SK-N-SH (cell line): ENCODE results near the gene ANO2. TPM values are rescaled to one million over a fixed set of nuclear protein-coding genes. Genes with fewer than 3 reads are reported as not detected.

Experiments
- CTCF ChIA-PET: fragments of 300-600, 350-600 bp; formaldehyde crosslinking; extraction: SDS; loops from one replicate; lab custom pipeline; 2021; lab: Yijun Ruan, JAX
- POLR2A ChIA-PET: fragments of 350-600 bp; sonication (Branson Sonifier 250); formaldehyde crosslinking; extraction: SDS; loops from one replicate; lab custom pipeline; 2020; ENCODE audit warnings: antibody characterized with exemption, inconsistent platforms; lab: Yijun Ruan, JAX
- DNase-seq: peaks from one replicate; pipeline ENCODE4 v3.0.0; 2012
- H2AFZ ChIP-seq: fragments of 200-600 bp; sonication (generic); 2 replicates; pipeline ENCODE4 v1.8.1; 2016; ENCODE audit warnings: antibody characterized with exemption, mild to moderate bottlenecking, low read depth
- H3F3A ChIP-seq: fragments of 200-600 bp; sonication (generic); replicated peaks from 2 replicates; pipeline ENCODE3; 2016; ENCODE audit warnings: antibody characterized with exemption, mild to moderate bottlenecking; ENCODE audit not compliant: insufficient read depth
- H3K27ac ChIP-seq, 2 experiments: fragments of 200-500 bp in 1 of 2; fragments of 200-600 bp in 1 of 2; sonication (Bioruptor generic) in 1 of 2; sonication (generic), shearing (Covaris generic) in 1 of 2; 2 replicates each; pipeline versions ENCODE4 v1.5.1 to v1.6.1; 2014 to 2016; ENCODE audit warnings: low read depth in 2 of 2, inconsistent platforms in 1 of 2, low read length in 1 of 2, mild to moderate bottlenecking in 1 of 2, mixed read lengths in 1 of 2
- H3K27me3 ChIP-seq: fragments of 200-600 bp; sonication (generic), shearing (Covaris generic); 2 replicates; pipeline ENCODE4 v1.6.1; 2016; ENCODE audit warnings: mixed run types; ENCODE audit not compliant: insufficient read depth
- H3K36me3 ChIP-seq, 2 experiments: fragments of 200-500 bp in 1 of 2; fragments of 200-600 bp in 1 of 2; sonication (Bioruptor generic) in 1 of 2; sonication (generic) in 1 of 2; replicated peaks in 1 of 2; 2 replicates each; pipeline versions ENCODE3 to v1.5.1; 2014 to 2016; ENCODE audit warnings: low read length in 1 of 2, mild to moderate bottlenecking in 1 of 2; ENCODE audit not compliant: insufficient read depth in 2 of 2, control insufficient read depth in 1 of 2
- H3K4me1 ChIP-seq, 2 experiments: fragments of 200-500 bp in 1 of 2; fragments of 200-600 bp in 1 of 2; sonication (Bioruptor generic) in 1 of 2; sonication (generic), shearing (Covaris generic) in 1 of 2; 2 replicates each; pipeline versions ENCODE4 v1.5.1 to v1.6.1; 2014 to 2016; ENCODE audit warnings: low read depth in 1 of 2, low read length in 1 of 2, mixed run types in 1 of 2; ENCODE audit not compliant: insufficient read depth in 2 of 2, control insufficient read depth in 1 of 2
- H3K4me2 ChIP-seq: fragments of 200-600 bp; sonication (generic), shearing (Covaris generic); 2 replicates; pipeline ENCODE4 v1.6.1; 2017; ENCODE audit warnings: mixed run types
- H3K4me3 ChIP-seq, 2 experiments: fragments of 200-500 bp in 1 of 2; fragments of 200-600 bp in 1 of 2; sonication (Bioruptor generic) in 1 of 2; sonication (generic), shearing (Covaris generic) in 1 of 2; 2 replicates each; pipeline versions ENCODE4 v1.5.1 to v1.8.1; 2014 to 2016; ENCODE audit warnings: low read depth in 2 of 2, inconsistent platforms in 1 of 2, low read length in 1 of 2, mild to moderate bottlenecking in 1 of 2, mixed read lengths in 1 of 2, moderate library complexity in 1 of 2
- H3K79me2 ChIP-seq: fragments of 200-600 bp; sonication (generic); 2 replicates; pipeline ENCODE4 v1.8.1; 2017; ENCODE audit warnings: mild to moderate bottlenecking; ENCODE audit not compliant: insufficient read depth
- H3K9ac ChIP-seq: fragments of 200-600 bp; sonication (generic); 2 replicates; pipeline ENCODE4 v1.6.1; 2017; ENCODE audit warnings: mixed run types
- H3K9me2 ChIP-seq: fragments of 200-600 bp; sonication (generic); 2 replicates; pipeline ENCODE4 v1.6.1; 2017; ENCODE audit warnings: mixed run types
- H3K9me3 ChIP-seq: fragments of 200-600 bp; sonication (generic); 2 replicates; pipeline ENCODE4 v1.6.1; 2017; ENCODE audit warnings: mixed run types, mild to moderate bottlenecking, moderate library complexity
- H4K20me1 ChIP-seq: fragments of 200-600 bp; sonication (generic); 2 replicates; pipeline ENCODE4 v1.6.1; 2017; ENCODE audit warnings: mild to moderate bottlenecking, mixed run types; ENCODE audit not compliant: insufficient read depth
- CHD2 ChIP-seq: fragments of 150-350 bp; IDR thresholded peaks from 2 replicates; pipeline ENCODE4 v1.6.1; 2018; ENCODE audit warnings: low read length; ENCODE audit not compliant: partially characterized antibody
- EZH2phosphoT487 ChIP-seq: fragments of 200-600 bp; sonication (generic); IDR thresholded peaks from 2 replicates; pipeline ENCODE4 v1.6.1; 2017; ENCODE audit warnings: low read depth, mixed run types, mild to moderate bottlenecking, antibody characterized with exemption, moderate library complexity, borderline replicate concordance
- FOSL2 ChIP-seq: IDR thresholded peaks from 2 replicates; pipeline ENCODE4 v1.4.0; 2012; ENCODE audit warnings: low read depth, mild to moderate bottlenecking, moderate library complexity, borderline replicate concordance
- FOXJ3 ChIP-seq: sonication (generic); formaldehyde crosslinking; IDR thresholded peaks from 2 replicates; pipeline ENCODE4 v1.5.1; 2020; ENCODE audit warnings: mild to moderate bottlenecking, missing genetic modification reagents
- GABPA ChIP-seq: IDR thresholded peaks from 2 replicates; pipeline ENCODE4 v1.4.0; 2012; ENCODE audit warnings: low read depth, mild to moderate bottlenecking
- JUND ChIP-seq: IDR thresholded peaks from 2 replicates; pipeline ENCODE4 v1.4.0; 2012
- MEF2A ChIP-seq: IDR thresholded peaks from 2 replicates; pipeline ENCODE4 v1.4.0; 2012; ENCODE audit warnings: low read depth, borderline replicate concordance
- MXI1 ChIP-seq: IDR thresholded peaks from 2 replicates; pipeline ENCODE4 v1.6.1; 2012; ENCODE audit warnings: mild to moderate bottlenecking, low read depth, low read length, improper control_type of control experiment
- NFIC ChIP-seq: IDR thresholded peaks from 2 replicates; pipeline ENCODE4 v1.4.0; 2012; ENCODE audit warnings: borderline replicate concordance
- NRF1 ChIP-seq: IDR thresholded peaks from 2 replicates; pipeline ENCODE4 v1.6.1; 2012; ENCODE audit warnings: low read depth, mild to moderate bottlenecking, low read length
- PBX3 ChIP-seq: IDR thresholded peaks from 2 replicates; pipeline ENCODE4; 2012
- RFX5 ChIP-seq: IDR thresholded peaks from 2 replicates; pipeline ENCODE4 v1.6.1; 2012; ENCODE audit warnings: mild to moderate bottlenecking, improper control_type of control experiment, low read length
- SMC3 ChIP-seq: IDR thresholded peaks from 2 replicates; pipeline ENCODE4 v1.6.1; 2012; ENCODE audit warnings: low read depth, low read length, improper control_type of control experiment
- TAF1 ChIP-seq: IDR thresholded peaks from 2 replicates; pipeline ENCODE4 v1.6.1; 2012; ENCODE audit warnings: low read depth, mild to moderate bottlenecking, low read length, moderate library complexity, borderline replicate concordance
- TCF12 ChIP-seq: IDR thresholded peaks from 2 replicates; pipeline ENCODE4 v1.4.0; 2012
- TEAD4 ChIP-seq: IDR thresholded peaks from 2 replicates; pipeline ENCODE4 v1.4.0; 2012; ENCODE audit warnings: mild to moderate bottlenecking, borderline replicate concordance; ENCODE audit not compliant: insufficient read depth
- USF1 ChIP-seq: IDR thresholded peaks from 2 replicates; pipeline ENCODE4 v1.4.0; 2012; ENCODE audit warnings: low read depth, borderline replicate concordance
- YY1 ChIP-seq: IDR thresholded peaks from 2 replicates; pipeline ENCODE4 v1.4.0; 2012; ENCODE audit warnings: low read depth, mild to moderate bottlenecking
- WGBS: methylation state at CpG from one replicate; pipeline ENCODE4 v1.1.6; 2017; ENCODE audit warnings: low lambda C conversion rate; 5-methylcytosine and 5-hydroxymethylcytosine counted together
- polyA plus RNA-seq, 3 experiments: library from polyadenylated mRNA; depleted of rRNA; stranded (reverse); fragments of >200 nt; gene quantifications; 2 replicates each; pipeline ENCODE4 v1.2.3, GENCODE V29; 2012
- TF ChIP-seq, protein P1 (sequence below): fragments of 200-600 bp; sonication (generic); IDR thresholded peaks from 2 replicates; pipeline ENCODE4 v1.6.1; 2017; ENCODE audit warnings: antibody characterized with exemption, mild to moderate bottlenecking, moderate library complexity
- TF ChIP-seq, protein P2 (sequence below): IDR thresholded peaks from 2 replicates; pipeline ENCODE4 v1.4.0; 2012; ENCODE audit warnings: low read depth, borderline replicate concordance

The ANO2 gene
- polyA plus RNA-seq, 1 of the 3 experiments (the other 2 are of a cell fraction) = not detected

- Histone ChIP-seq H2AFZ (no peak overlapping the region), H3K79me2 (no peaks in the 10 kb centered on the region), H3F3A (no peaks in the 10 kb centered on the region), H3K4me3 (no peak overlapping the region), H4K20me1 (no peaks in the 10 kb centered on the region), H3K9me2 (no peaks in the 10 kb centered on the region), H3K9ac (no peak overlapping the region), H3K27ac (no peak overlapping the region), H3K9me3 (no peaks in the 10 kb centered on the region), H3K4me2 (no peak overlapping the region), H3K36me3 (no peaks in the 10 kb centered on the region), H3K27me3 (peaks cover 17% of the 10 kb centered on the region; the same call in 1 of the 2 replicates), H3K4me1 (no peaks in the 10 kb centered on the region)
- POLR2A ChIA-PET = no interaction called here
- no peak for DNase-seq
- CTCF ChIA-PET = no interaction called here
- 92% methylated on average over 2 of the region's 2 CpGs for WGBS
- no peak for TF ChIP-seq USF1
- TF ChIP-seq MEF2A = no peak
- no peak for TF ChIP-seq GABPA
- TF ChIP-seq, protein P1, sequence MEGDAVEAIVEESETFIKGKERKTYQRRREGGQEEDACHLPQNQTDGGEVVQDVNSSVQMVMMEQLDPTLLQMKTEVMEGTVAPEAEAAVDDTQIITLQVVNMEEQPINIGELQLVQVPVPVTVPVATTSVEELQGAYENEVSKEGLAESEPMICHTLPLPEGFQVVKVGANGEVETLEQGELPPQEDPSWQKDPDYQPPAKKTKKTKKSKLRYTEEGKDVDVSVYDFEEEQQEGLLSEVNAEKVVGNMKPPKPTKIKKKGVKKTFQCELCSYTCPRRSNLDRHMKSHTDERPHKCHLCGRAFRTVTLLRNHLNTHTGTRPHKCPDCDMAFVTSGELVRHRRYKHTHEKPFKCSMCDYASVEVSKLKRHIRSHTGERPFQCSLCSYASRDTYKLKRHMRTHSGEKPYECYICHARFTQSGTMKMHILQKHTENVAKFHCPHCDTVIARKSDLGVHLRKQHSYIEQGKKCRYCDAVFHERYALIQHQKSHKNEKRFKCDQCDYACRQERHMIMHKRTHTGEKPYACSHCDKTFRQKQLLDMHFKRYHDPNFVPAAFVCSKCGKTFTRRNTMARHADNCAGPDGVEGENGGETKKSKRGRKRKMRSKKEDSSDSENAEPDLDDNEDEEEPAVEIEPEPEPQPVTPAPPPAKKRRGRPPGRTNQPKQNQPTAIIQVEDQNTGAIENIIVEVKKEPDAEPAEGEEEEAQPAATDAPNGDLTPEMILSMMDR = no peak
- no peak for TF ChIP-seq YY1
- no peak for TF ChIP-seq NRF1
- TF ChIP-seq CHD2 = no peak
- no peak for TF ChIP-seq FOSL2
- TF ChIP-seq EZH2phosphoT487 = no peak
- TF ChIP-seq PBX3 = no peak
- TF ChIP-seq JUND = no peak
- no peak for TF ChIP-seq RFX5
- no peak for TF ChIP-seq TAF1
- TF ChIP-seq FOXJ3 = no peak
- no peak for TF ChIP-seq TCF12
- TF ChIP-seq MXI1 = no peak
- TF ChIP-seq, protein P2, sequence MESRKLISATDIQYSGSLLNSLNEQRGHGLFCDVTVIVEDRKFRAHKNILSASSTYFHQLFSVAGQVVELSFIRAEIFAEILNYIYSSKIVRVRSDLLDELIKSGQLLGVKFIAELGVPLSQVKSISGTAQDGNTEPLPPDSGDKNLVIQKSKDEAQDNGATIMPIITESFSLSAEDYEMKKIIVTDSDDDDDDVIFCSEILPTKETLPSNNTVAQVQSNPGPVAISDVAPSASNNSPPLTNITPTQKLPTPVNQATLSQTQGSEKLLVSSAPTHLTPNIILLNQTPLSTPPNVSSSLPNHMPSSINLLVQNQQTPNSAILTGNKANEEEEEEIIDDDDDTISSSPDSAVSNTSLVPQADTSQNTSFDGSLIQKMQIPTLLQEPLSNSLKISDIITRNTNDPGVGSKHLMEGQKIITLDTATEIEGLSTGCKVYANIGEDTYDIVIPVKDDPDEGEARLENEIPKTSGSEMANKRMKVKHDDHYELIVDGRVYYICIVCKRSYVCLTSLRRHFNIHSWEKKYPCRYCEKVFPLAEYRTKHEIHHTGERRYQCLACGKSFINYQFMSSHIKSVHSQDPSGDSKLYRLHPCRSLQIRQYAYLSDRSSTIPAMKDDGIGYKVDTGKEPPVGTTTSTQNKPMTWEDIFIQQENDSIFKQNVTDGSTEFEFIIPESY = no peak
- no peak for TF ChIP-seq SMC3
- TF ChIP-seq NFIC = no peak
- no peak for TF ChIP-seq TEAD4
- TF ChIP-seq, all 33 proteins: peak for 0
Measured at GRCh38 chr12:5902736-5903135, 42.3 kb downstream of the ANO2 start.
